ENCODE data around the gene HERC5. TPM values are rescaled to one million over a fixed set of nuclear protein-coding genes. Genes with fewer than 3 reads are reported as not detected.

HERC5 gene
- total RNA-seq (2014; rRNA removed; shearing (Covaris generic)) (0.32 TPM in 1 of 2 replicates, not detected in the other), polyA plus RNA-seq (2016; fragmentation: Nextera tagmentation; extraction: Ambion mirVana) (0.10 TPM in 2 replicates)

DNA sequence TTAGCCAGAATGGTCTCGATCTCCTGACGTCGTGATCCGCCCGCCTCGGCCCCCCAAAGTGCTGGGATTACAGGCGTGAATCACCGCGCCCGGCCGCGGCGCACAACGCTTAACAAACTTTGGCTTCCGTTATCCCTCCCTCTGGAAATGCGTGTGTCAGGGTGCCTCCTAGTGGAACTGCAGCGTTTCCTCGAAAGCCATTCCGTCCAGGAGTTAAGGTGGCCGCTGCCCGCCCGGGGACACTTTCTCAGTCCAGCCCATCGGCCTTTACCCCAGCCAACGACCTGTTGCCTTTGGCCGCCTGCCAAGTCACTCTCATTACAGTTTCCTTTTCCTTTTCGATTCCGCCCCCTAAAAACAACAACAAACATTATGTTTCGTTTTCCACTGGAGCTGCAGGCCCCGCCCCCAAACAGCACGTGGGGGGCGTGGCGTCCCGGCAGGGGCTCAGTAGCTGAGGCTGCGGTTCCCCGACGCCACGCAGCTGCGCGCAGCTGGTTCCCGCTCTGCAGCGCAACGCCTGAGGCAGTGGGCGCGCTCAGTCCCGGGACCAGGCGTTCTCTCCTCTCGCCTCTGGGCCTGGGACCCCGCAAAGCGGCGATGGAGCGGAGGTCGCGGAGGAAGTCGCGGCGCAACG, at the start of gene HERC5:
Gene HERC5, plus strand, starts transcription at position 450 of the 637 bp plus-strand sequence. Its CDS starts 151 bp downstream, at position 601.
- H3K9ac ChIP-seq = peak within 1 kb of the TSS; percentile 33; the same call in 1 of the 2 replicates
- peak; percentile 92 for DNase-seq

DNA sequence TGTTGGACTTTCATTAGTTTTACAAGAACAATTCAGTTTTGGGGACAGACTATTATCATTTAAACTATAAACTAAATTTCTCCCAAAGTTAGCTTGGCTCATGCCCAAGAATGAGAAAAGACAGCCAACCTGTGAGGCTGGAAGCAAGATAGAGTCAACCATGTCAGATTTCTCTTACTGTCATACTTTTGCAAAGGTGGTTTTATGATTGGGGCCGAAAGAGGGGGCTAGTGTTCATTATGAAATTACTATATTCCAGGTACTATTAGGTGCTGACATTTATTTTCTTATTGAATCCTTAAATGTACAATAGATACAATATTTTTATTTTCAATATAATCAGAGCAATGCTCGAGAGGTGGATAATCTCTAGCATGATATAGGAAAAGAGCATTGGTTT, 47.7 kb upstream of the HERC5 start:
- TF ChIP-seq EZH2phosphoT487 (IDR thresholded peaks at IDR 0.05; ENCODE audit: insufficient read depth, low read depth) = no peak
- TF ChIP-seq EZH2 (IDR thresholded peaks at IDR 0.05; ENCODE audit: insufficient read depth, poor library complexity, severe bottlenecking) = no peak
- Histone ChIP-seq H3K27ac (no peak overlapping the region), H2AFZ (no peak overlapping the region), H3K4me3 (no peak overlapping the region), H3K27me3 (replicated peaks; ENCODE audit: insufficient read depth) (no peaks in the 10 kb centered on the region), H4K20me1 (ENCODE audit: insufficient read depth) (no peaks in the 10 kb centered on the region), H3K9ac (no peak overlapping the region), H3F3A (ENCODE audit: insufficient read depth) (no peaks in the 10 kb centered on the region), H3K79me2 (ENCODE audit: insufficient read depth) (no peaks in the 10 kb centered on the region), H3K4me2 (ENCODE audit: unreplicated experiment) (no peak overlapping the region), H3K36me3 (ENCODE audit: low read depth) (no peaks in the 10 kb centered on the region), H3K4me1 (ENCODE audit: insufficient read depth) (no peaks in the 10 kb centered on the region), H3K9me3 (ENCODE audit: low read depth) (no peaks in the 10 kb centered on the region), H3K9me2 (ENCODE audit: insufficient read depth) (no peaks in the 10 kb centered on the region)
- DNase-seq = no peak
- in situ Hi-C loops (cut with MboI) = no loop called here
- WGBS, 2 experiments (ENCODE audit: low coverage in 1 of 2, low lambda C conversion rate in 2 of 2, missing lambda C conversion rate in 2 of 2) = 71 to 89% methylated on average over 2 of the region's 2 CpGs

More for the DNA sequence above, at the start of gene HERC5:
- peak within 1 kb of the TSS; percentile 78 for H3K4me3 ChIP-seq
- no peaks in the 10 kb centered on the region for H3K9me3 ChIP-seq (ENCODE audit: low read depth)
- H3F3A ChIP-seq (ENCODE audit: insufficient read depth) = no peaks in the 10 kb centered on the region; the same call in 1 of the 2 replicates
- H2AFZ ChIP-seq = peak within 1 kb of the TSS; percentile 80
- no peaks in the 10 kb centered on the region for H4K20me1 ChIP-seq (ENCODE audit: insufficient read depth)
- no peaks in the 10 kb centered on the region for H3K36me3 ChIP-seq (ENCODE audit: low read depth)
- in situ Hi-C loops (cut with MboI) = no loop called here
- H3K4me2 ChIP-seq (ENCODE audit: unreplicated experiment) = peak within 1 kb of the TSS; percentile 74
- H3K27me3 ChIP-seq (replicated peaks; ENCODE audit: insufficient read depth) = peaks cover 12% of the 10 kb centered on the region; the same call in 1 of the 2 replicates
- H3K9me2 ChIP-seq (ENCODE audit: insufficient read depth) = no peaks in the 10 kb centered on the region
- 1 to 2% methylated on average over 52 to 54 of the region's 57 CpGs for WGBS, 2 experiments (ENCODE audit: low coverage in 1 of 2, low lambda C conversion rate in 2 of 2, missing lambda C conversion rate in 2 of 2)
- TF ChIP-seq EZH2 (IDR thresholded peaks at IDR 0.05; ENCODE audit: insufficient read depth, poor library complexity, severe bottlenecking) = no peak
- no peak for TF ChIP-seq EZH2phosphoT487 (IDR thresholded peaks at IDR 0.05; ENCODE audit: insufficient read depth, low read depth)
- H3K79me2 ChIP-seq (ENCODE audit: insufficient read depth) = no peaks in the 10 kb centered on the region
- no peaks in the 10 kb centered on the region for H3K4me1 ChIP-seq (ENCODE audit: insufficient read depth)
- no peak within 1 kb of the TSS for H3K27ac ChIP-seq

DNA sequence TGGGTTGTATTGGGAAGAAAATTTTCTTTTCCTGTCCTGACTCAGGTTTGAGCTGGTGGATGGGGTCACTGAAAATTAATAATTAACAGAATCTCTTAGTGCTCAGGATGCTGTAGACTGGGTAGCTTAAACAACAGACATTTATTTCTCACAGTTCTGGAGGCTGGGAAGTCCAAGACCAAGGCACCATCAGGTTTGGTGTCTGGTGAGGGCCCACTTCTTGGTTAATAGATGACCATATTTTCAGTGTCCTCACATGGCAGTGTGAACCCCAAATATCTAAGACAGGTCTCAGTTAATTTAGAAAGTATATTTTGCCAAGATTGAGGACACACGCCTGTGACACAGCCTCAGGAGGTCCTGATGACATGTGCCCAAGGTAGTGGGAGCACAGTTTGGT, 47.1 kb upstream of the HERC5 start:
- Histone ChIP-seq H3K4me3 (no peak overlapping the region), H3K9me2 (ENCODE audit: insufficient read depth) (no peaks in the 10 kb centered on the region), H3K27me3 (replicated peaks; ENCODE audit: insufficient read depth) (no peaks in the 10 kb centered on the region), H3K36me3 (ENCODE audit: low read depth) (no peaks in the 10 kb centered on the region), H2AFZ (no peak overlapping the region), H3F3A (ENCODE audit: insufficient read depth) (no peaks in the 10 kb centered on the region), H3K4me2 (ENCODE audit: unreplicated experiment) (no peak overlapping the region), H3K4me1 (ENCODE audit: insufficient read depth) (no peaks in the 10 kb centered on the region), H3K9ac (no peak overlapping the region), H3K79me2 (ENCODE audit: insufficient read depth) (no peaks in the 10 kb centered on the region), H3K27ac (no peak overlapping the region), H3K9me3 (ENCODE audit: low read depth) (no peaks in the 10 kb centered on the region), H4K20me1 (ENCODE audit: insufficient read depth) (no peaks in the 10 kb centered on the region)
- DNase-seq = no peak
- TF ChIP-seq EZH2 (IDR thresholded peaks at IDR 0.05; ENCODE audit: insufficient read depth, poor library complexity, severe bottlenecking) (no peak), EZH2phosphoT487 (IDR thresholded peaks at IDR 0.05; ENCODE audit: insufficient read depth, low read depth) (no peak)
- WGBS, 2 experiments (ENCODE audit: low coverage in 1 of 2, low lambda C conversion rate in 2 of 2, missing lambda C conversion rate in 2 of 2) = 75 to 81% methylated on average over 1 of the region's 1 CpG
- in situ Hi-C loops (cut with MboI) = no loop called here

GRCh38 chr4:88411491-88412096, 45.3 kb upstream of the HERC5 start:
- no peak overlapping the region for H3K4me2 ChIP-seq (ENCODE audit: unreplicated experiment)
- H3K9ac ChIP-seq = no peak overlapping the region
- H3K36me3 ChIP-seq (ENCODE audit: low read depth) = no peaks in the 10 kb centered on the region
- no peak overlapping the region for H2AFZ ChIP-seq
- no peaks in the 10 kb centered on the region for H3K4me1 ChIP-seq (ENCODE audit: insufficient read depth)
- WGBS, 2 experiments (ENCODE audit: low coverage in 1 of 2, low lambda C conversion rate in 2 of 2, missing lambda C conversion rate in 2 of 2) = 63 to 68% methylated on average over 3 of the region's 3 CpGs
- no peaks in the 10 kb centered on the region for H3K79me2 ChIP-seq (ENCODE audit: insufficient read depth)
- no peak overlapping the region for H3K27ac ChIP-seq
- no peak for TF ChIP-seq EZH2 (IDR thresholded peaks at IDR 0.05; ENCODE audit: insufficient read depth, poor library complexity, severe bottlenecking)
- TF ChIP-seq EZH2phosphoT487 (IDR thresholded peaks at IDR 0.05; ENCODE audit: insufficient read depth, low read depth) = no peak
- H3F3A ChIP-seq (ENCODE audit: insufficient read depth) = no peaks in the 10 kb centered on the region
- H3K9me3 ChIP-seq (ENCODE audit: low read depth) = no peaks in the 10 kb centered on the region
- H4K20me1 ChIP-seq (ENCODE audit: insufficient read depth) = no peaks in the 10 kb centered on the region
- H3K9me2 ChIP-seq (ENCODE audit: insufficient read depth) = no peaks in the 10 kb centered on the region
- no peak overlapping the region for H3K4me3 ChIP-seq
- DNase-seq = no peak
- in situ Hi-C loops (cut with MboI) = no loop called here
- no peaks in the 10 kb centered on the region for H3K27me3 ChIP-seq (replicated peaks; ENCODE audit: insufficient read depth)
